GM21367 (cell line): ENCODE measurements around the gene DVL1.
A peak's percentile ranks its signal among the peaks of the same experiment; 100 is the strongest.
"Not testable (repeated sequence)": the region's sequence is repeated elsewhere in the genome, so short reads cannot be mapped to it uniquely, and the experiment has no call there.

Experiments
- ATAC-seq: cut with Tn5 transposase; IDR thresholded peaks from one replicate; pipeline ENCODE4 v1.9.1; 2021; ENCODE audit not compliant: unreplicated experiment

The DVL1 gene

DNA sequence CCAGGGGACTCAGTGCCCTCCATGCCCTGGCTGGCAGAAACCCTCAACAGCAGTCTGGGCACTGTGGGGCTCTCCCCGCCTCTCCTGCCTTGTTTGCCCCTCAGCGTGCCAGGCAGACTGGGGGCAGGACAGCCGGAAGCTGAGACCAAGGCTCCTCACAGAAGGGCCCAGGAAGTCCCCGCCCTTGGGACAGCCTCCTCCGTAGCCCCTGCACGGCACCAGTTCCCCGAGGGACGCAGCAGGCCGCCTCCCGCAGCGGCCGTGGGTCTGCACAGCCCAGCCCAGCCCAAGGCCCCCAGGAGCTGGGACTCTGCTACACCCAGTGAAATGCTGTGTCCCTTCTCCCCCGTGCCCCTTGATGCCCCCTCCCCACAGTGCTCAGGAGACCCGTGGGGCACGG, 21.0 kb downstream of the DVL1 start:
- ATAC-seq, result no peak

DNA sequence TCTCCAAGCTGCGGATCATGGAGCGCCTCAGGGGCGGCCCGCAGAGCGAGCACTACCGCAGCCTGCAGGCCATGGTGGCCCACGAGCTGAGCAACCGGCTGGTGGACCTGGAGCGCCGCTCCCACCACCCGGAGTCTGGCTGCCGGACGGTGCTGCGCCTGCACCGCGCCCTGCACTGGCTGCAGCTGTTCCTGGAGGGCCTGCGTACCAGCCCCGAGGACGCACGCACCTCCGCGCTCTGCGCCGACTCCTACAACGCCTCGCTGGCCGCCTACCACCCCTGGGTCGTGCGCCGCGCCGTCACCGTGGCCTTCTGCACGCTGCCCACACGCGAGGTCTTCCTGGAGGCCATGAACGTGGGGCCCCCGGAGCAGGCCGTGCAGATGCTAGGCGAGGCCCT, 21.9 kb downstream of the DVL1 start:
- no peak for ATAC-seq

DNA sequence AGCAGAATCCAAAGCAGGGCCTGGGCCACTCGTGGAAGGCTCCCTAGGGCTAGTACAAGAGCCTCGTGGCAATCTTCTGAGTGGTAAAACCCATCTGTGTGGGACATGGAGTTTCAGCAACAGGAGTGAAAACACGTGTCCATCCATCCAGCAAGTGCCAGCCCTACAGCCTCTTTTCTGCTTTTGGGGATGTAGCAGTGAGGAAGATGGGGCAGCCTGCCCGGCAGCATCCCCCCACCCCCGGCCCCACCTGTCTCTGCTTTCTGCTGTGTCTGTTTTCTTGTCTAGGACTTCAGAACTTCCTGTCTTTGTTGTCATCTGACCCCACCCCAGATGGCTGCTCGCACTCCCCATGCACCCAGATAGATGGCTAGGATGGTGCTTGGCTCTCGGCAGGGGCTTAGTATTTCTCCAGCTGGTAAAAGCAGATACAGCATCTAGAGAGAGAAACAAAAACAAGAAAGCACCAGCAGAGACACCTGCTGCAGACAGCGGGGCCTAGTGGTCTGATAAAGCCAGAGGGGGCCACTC, 23.1 kb downstream of the DVL1 start:
- ATAC-seq, result no peak

DNA sequence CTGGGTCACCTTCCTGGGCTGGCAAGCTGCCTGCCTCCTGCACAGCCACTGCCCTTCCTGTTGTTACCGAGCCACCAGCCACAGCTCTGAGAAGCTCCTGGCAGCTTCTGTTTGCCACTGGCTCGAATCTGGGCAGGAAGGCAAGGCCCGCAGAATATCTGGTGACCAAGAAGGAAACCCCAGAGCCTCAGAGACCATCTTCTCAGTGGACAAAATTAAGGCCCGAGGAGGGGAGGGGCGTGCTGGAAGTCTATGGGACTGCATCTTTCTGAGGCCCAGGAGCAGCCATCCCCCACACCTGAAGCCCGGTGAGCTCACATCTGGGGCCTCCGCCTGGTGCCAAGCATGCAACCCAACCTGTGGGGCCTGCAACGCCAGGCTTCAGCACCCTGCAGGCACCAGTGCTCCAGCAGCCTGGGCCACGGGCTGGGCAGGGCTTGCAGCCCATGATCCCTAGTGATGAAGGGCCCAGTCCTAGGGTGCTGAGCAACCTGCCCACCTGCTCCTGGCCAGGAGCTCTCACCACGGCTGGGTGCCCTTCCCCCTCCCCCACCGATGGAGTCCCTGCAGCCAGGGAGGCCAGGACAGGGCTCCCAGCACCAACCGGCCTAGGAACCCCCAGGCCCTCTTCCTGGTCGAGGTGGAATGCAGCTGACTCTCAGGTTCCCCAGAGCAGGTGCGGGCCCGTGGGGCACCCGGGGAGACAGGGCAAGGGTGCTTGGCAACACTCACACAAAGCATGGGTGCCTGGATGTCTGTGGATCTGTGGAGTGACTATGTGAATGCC, 23.7 kb downstream of the DVL1 start:
- no peak for ATAC-seq

DNA sequence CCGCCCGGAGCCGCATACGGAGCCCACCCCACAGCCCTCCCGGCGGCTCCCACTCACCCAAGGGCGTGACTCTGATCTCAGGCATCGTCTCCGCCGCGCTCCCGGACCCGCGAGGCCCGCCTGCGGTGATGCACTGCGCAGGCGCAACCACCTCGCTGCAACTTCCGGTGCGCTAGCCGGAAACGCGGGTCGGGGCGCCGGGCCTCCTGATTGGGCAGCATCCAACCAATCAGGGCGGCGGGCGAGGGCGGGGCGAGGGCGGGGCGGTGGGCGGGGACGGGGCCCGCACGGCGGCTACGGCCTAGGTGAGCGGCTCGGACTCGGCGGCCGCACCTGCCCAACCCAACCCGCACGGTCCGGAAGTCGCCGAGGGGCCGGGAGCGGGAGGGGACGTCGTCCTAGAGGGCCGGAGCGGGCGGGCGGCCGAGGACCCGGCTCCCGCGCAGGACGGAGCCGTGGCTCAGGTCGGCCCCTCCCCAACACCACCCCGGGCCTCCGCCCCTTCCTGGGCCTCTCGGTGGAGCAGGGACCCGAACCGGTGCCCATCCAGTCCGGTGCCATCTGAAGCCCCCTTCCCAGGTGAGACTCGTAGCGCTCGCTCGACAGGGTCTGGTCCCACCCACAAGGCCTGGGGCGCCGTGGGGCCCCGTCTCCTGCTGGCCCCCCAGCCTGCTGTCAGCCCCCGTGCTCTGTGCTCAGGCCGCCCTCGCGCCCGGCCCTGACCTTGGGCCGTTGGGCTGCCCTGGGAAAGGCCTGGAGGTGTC, 24.5 kb downstream of the DVL1 start, which contains the start of the genes CPTP and INTS11:
Gene CPTP, plus strand, starts transcription at position 279 of the 764 bp plus-strand sequence. CDS start 2,109 bp downstream, outside the sequence.
Gene INTS11, minus strand, starts transcription at position 137 of the 764 bp plus-strand sequence. Its CDS starts 52 bp downstream, at position 85.
- peak; percentile 63 for ATAC-seq

DNA sequence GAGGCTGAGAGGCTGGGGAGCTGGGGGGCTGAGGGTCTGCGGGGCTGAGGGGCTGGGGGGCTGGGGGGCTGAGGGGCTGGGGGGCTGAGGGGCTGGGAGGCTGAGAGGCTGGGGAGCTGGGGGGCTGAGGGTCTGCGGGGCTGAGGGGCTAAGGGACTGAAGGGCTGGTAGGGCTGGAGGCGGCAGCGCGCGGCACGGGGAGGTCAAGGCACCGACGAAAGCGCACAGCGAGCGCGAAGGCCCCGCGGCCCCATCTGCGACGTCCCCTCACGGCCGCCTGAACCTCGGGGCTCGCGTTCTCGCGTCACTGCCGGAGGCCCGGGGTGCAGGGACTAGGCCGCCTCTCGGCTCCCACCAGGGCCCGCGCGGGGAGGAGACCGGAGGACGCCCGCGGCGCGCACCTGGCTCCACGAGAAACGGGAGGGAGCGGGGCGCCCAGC, 25.1 kb downstream of the DVL1 start:
- peak; percentile 12 for ATAC-seq

DNA sequence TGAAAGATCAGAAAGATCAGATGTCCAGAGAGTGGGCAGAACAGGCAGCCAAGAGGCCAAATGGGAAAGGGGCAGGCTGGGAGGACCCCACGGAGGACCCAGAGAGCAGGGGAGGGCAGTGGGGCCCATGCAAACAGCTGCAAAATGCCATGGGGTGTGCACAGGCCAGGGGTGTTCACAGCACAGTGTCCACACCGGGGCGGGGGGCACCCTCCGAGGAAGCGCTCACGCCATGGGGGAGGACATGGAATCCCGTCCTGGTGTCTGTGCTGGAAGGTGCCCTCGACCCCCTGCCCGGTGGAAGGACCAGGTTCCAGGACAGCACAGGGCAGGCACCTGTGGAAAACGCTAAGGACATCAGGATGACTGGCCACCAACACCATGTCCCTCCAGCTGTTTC, 26.3 kb downstream of the DVL1 start:
- no peak for ATAC-seq

DNA sequence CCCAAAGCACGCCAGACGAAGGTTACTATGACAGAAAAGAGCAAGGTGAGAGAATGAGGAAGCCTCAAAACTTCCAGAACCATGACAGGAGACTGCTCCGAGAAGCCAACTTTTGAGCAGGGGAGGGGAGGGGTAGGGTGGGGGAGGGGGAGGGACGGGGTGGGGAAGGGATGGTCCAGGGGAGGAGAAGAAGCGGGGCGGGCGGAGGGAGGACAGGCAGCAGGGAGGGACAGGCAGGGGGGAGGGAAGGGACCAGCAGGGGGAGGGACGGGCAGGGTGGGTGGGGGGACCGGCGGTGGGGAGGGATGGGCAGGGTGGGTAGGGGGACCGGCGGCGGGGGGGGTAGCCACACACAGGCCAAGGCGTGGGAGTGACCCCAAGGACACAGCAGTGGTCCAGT, 26.8 kb downstream of the DVL1 start:
- ATAC-seq, result no peak

DNA sequence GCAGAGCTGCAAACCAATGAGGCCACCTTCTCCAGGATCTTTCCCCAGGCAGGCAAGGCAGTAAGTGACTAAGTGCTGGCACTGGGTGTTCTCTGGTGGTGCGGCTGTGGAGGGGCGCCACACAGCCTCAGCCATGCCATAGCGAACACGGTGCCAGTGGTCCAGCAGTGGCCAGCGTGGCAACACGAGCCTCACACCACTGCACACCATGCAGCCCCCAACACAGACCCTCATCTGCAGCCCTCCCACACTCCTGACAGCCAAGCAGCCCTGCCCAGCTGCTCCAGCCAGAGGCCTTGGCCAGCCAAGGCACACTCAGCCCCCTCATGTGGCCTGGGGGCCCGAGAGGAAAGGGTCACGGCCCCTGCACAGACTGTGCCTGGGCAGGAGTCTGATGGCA, 27.7 kb downstream of the DVL1 start:
- ATAC-seq, result no peak

DNA sequence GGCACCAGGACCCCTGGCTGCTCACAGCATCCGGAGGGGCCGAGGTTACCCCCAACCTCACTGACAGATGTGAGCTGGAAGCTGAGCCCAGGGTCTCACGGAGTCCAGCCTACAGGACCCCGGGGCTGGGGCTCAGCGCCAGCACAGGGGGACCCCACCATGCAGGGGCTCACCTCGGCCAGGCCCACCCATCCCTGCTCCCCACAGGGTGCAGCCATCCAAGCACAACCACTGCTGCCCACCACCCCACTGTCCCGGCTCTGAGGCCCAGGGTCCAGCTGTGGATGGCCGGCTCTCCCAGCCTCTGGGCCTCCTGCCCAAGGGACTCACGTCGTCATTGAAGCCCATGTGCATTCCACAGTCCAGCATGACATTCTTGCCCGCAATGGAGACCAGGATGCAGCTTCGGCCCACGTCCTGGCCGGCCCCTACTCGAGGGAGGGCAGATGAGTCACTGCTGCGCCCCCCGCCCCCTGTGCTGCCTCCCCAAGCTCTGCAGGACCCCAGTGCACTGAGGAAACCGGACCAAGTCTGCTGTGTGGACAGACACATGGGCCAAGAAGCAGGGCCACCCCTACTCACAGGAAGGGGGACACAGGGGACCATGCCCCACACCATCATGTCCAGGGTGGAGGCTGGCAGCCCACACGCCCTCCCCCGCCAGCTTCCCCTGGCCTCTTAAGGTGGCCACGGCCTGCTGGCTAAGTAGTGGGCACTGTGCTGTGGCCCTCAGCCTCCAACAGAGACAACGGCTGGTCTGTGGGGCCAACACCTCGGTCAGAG, 28.4 kb downstream of the DVL1 start:
- no peak for ATAC-seq

DNA sequence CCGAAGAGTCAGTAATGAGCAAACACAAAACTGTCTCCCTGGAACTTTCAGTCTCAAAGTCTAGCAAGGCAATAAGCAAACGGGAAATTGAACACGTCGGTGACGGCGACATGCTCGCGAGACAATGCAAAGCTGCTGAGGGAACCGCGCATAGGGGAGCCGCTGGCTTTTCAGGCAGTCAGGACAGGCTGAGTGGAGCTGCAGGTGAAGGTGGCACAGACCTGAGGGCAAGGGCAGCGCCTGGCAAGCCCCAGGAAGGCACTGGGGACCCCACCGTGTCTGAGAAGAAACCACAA, 29.6 kb downstream of the DVL1 start:
- no peak for ATAC-seq

DNA sequence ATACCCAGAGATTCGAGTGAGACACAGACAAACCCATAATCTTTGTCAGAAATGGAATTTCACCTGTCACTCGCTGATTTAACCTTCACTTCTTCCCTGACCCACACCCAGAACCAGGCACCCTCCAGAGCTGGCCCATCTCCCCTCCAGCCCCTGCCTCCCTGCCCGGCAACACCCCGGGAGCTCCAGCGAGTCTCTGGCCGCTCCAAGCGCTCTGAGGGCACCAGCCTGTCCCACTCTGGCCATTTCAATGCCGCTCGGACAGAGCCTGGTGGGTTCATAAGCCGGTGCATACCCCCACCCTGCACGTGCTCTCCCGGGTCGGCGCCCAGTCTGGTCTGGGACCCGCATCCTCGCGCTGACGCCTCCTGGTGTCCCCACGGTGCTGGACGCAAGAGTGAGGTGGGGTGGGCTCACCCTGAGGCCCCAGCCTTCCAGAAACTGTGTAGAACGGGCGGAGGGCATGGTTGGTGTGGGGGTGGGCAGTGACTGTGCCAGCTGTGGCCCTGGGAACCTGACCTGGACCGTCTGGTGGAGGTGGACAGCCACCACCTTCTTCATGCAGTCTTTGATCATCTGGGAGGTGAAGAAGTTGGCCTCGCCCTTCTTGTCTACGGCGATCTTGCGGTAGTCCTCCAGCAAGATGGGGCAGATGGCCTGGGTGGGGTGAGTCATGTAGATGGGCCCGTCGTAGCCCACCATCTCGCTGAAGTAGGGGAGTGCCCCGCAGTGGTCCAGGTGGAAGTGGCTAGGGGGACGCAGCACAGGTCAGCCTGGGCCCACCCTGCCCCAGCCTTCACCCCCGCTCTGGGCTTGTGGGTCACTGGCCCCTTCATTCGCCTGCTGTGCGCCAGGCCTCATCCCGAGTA, 30.2 kb downstream of the DVL1 start:
- no peak for ATAC-seq

DNA sequence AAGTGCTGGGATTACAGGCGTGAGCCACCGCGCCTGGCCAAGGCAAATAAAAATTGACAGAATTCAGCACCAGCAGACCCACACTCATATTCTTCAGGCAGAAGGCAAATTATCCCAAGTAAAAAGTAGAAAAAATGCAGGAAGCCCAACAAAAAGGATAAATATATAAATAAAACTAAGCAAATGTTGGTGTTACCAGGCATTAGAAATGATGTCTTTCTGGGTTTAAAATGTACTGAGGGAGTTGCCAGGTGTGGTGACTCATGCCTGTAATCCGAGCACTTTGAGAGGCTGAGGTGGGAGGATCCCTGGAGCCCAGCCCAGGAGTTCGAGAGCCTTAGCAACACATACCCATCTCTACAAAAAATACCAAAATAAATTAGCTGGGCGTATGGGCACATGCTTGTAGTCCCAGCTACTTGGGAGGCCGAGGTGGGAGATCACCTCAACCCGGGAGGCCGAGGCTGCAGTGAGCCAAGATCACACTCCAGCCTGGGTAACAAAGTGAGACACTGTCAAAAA, 31.0 kb downstream of the DVL1 start:
- no peak for ATAC-seq

DNA sequence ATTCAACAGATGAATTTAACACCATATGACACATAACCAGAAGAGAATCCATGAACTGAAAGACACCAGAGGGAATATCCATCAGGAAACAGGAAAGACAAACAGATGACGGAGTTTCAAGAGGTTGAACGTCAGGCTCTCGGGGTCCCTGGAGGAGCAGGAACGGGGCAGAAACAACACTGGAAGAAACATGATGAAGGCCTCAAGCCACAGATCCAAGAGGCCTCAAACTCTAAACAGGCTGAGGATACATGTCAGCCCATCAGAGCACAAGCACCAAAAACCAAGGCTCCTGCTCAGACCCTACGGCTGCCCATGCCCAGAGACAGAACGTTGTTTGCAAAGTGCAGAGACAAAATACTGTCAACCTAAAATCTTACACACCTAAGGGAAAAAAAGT, 31.8 kb downstream of the DVL1 start:
- no peak for ATAC-seq

DNA sequence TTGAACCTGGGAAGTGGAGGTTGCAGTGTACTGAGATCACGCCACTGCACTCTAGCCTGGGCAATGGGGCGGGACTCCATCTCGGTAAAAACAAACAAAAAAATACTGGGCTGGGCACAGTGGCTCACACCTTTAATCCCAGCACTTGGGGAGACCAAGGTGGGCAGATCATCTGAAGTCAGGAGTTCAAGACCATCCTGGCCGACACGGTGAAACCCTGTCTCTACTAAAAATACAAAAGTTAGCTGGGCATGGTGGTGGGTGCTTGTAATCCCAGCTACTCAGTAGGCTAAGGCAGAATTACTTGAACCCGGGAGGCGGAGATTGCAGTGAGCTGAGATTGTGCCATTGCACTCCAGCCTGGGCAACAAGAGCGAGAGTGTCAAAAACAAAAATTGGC, 33.0 kb downstream of the DVL1 start:
- not testable (repeated sequence) for ATAC-seq

DNA sequence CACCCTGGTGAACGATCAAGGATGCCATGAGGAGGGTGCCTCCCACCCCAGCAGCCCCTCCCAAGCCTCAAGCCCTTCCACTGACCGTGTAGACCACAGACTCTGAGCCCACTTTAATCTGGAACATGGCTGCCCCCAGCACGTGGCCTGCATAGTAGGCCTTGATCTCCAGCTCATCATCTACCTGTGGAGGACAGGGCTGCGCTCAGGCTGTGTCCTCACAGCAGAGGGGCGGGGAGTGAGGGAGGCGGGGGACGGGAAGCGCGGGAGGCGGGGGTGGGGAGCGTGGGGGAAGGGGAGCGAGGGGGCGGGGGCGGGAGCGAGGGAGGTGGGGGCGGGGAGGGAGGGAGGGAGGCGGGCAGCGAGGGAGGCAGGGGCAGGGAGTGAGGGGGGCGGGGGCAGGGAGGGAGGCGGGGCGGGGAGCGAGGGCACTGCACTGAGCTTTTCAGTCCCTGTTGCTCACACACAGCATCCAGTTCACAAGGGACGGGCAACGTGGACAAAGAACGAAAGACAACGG, 33.7 kb downstream of the DVL1 start:
- ATAC-seq, result no peak

DNA sequence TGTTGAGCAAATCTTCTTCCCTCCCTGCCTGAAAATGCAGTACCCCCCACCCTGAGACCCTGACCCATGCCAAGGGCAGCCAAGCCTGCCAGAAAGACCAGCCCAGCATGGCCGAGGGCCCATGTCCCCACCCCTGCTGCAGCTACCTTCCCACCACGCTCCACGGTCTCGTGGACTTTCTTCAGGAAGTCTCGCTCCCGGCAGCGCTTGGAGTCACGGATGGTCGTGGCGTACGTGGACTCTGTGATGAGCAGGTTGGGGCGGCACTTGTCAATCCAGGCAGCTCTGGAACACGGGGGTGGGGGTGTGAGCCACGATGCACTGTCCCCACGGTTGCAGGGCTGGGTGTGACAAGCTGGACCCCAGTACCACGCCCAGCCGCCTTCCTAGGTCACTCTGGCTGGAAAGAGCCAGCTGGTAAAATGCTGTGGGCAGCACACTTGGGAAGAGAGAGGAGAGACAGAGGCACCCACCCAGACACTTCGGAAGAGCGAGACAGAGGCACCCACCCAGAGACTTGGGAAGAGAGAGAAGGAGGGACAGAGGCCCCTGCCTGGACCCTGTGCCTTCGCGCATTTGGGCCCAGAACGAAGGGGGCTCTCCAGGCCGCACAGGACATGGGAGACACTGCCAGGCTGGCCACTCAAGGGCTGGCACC, 34.4 kb downstream of the DVL1 start:
- no peak for ATAC-seq

DNA sequence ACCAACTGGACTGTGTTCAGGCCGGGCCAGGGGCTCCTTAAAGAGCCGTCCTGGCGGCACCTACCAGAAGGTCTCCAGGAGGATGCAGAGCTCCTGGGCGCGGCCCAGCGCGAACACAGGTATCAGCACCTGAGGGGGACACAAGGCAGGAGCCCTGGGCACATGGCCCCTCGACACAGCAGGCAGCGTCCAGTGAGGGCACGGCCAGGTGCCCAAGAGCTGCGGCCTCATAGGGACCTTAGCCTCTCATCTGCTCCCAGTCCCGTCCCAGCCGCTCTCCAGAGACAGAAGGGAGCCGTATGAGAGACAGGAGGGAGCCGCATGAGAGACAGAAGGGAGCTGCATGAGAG, 35.0 kb downstream of the DVL1 start:
- no peak for ATAC-seq

DNA sequence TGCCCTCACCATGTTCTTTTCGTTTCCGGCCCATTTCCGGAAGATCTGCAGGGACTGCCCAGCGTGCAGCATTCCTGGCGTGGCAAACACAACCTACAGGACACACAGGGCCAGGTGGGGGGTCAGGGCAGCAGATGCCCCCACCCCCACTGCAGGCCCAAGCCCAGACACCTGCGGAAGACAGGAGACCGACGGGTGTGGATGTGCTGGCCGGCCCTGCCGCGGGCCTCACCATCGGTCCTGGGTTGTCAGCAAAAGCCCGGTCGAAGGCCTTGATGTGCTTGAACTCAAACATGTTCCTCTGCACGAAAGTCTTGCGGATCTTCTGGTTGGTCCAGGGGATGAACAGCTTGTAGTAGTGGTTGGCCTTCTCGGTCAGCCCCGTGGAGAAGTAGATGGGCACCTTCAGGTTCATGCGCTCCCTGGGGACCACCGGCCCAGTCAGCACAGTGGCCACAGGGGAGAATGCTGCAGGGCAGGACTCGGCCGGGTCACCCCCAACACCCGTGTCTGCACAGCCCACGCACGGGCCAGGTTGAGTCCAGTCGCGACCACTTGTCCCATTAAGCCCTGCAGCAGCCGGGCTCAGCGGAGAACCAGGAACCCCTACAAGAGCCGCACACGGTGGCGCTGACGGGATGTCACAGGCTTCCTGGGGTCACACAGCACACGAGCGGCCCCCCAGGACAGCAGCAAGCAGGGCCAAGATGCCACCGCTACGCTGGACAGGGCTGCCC, 35.5 kb downstream of the DVL1 start:
- ATAC-seq, result no peak
